OCI-LY1 (cell line): Measurements from ENCODE around the gene ARHGAP9.

Experiments used
- EZH2 ChIP-seq: fragments of 200-600 bp; sonication (generic), shearing (Covaris generic); IDR thresholded peaks from 2 replicates; pipeline ENCODE4 v1.8.0; 2017; ENCODE audit warnings: borderline replicate concordance, mixed run types, mild to moderate bottlenecking, antibody characterized with exemption, low read length, moderate library complexity, mixed read lengths
- TF ChIP-seq, protein P1 (sequence below): fragments of 200-600 bp; sonication (generic), shearing (Covaris generic); IDR thresholded peaks from 2 replicates; pipeline ENCODE4 v1.5.1; 2017; ENCODE audit warnings: mild to moderate bottlenecking, antibody characterized with exemption, low read length, moderate library complexity, mixed read lengths

- TF ChIP-seq, protein P1, sequence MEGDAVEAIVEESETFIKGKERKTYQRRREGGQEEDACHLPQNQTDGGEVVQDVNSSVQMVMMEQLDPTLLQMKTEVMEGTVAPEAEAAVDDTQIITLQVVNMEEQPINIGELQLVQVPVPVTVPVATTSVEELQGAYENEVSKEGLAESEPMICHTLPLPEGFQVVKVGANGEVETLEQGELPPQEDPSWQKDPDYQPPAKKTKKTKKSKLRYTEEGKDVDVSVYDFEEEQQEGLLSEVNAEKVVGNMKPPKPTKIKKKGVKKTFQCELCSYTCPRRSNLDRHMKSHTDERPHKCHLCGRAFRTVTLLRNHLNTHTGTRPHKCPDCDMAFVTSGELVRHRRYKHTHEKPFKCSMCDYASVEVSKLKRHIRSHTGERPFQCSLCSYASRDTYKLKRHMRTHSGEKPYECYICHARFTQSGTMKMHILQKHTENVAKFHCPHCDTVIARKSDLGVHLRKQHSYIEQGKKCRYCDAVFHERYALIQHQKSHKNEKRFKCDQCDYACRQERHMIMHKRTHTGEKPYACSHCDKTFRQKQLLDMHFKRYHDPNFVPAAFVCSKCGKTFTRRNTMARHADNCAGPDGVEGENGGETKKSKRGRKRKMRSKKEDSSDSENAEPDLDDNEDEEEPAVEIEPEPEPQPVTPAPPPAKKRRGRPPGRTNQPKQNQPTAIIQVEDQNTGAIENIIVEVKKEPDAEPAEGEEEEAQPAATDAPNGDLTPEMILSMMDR, result no peak
- TF ChIP-seq EZH2, result no peak
Observed at GRCh38 chr12:57454566-57455373, 24.9 kb downstream of the ARHGAP9 start, which contains the start of gene INHBE.
